Endometrial microvascular endothelial cells (primary cell): ENCODE measurements around the gene HECTD1. TPM values are rescaled to one million over a fixed set of nuclear protein-coding genes. Genes with fewer than 3 reads are reported as not detected.
"Not testable (repeated sequence)": the region's sequence is repeated elsewhere in the genome, so short reads cannot be mapped to it uniquely, and the experiment has no call there.

Source experiments
- in situ Hi-C: cut with HindIII; loops from 2 replicates; pipeline ENCODE4 v1.10.0; 2017; ENCODE audit warnings: low sequenced_read_pairs, low pct_unique_long_range_greater_than_20kb; ENCODE audit errors: inconsistent ontology term
- total RNA-seq: library from RNA; depleted of rRNA; stranded (reverse); fragments of >200 nt; gene quantifications from one replicate; pipeline ENCODE4 v1.2.3, GENCODE V29; 2015; ENCODE audit errors: inconsistent ontology term

Gene HECTD1
- total RNA-seq, 1 donor from 2014 or later: 119 TPM

DNA sequence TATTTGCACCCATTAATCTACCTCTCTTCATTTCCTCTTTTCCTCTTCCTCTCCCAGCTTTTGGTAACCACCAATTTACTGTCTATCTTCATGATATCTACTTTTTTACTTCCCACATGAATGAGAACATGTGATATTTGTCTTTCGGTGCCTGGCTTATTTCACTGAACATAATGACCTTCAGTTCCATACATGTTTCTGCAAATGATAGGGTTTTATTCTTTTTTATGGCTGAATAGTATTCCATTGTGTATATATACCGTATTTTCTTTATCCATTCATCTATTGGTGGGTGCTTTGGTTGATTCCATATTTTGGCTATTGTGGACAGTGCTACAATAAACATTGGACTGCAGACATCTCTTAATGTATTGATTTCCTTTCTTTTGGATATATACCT, 132.4 kb downstream of the HECTD1 start:
- in situ Hi-C loops: no loop called here

DNA sequence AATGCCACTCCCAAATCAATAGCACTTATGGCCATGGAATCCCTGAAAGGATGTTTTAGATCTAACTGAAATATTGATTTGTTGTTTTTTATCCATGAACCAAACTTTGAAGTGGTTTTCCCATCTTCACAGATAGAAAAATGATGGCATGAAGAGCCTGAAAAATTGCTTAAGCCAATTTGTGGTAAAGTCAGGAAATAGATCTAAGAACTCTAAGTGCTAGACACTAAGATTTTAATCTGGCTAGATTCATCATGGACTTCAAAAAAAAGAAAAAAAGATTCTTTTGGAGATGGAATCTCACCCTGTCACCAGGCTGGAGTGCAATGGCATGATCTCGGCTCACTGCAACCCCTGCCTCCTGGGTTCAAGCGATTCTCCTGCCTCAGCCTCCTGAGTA, 136.4 kb downstream of the HECTD1 start:
- in situ Hi-C loops: no loop called here

DNA sequence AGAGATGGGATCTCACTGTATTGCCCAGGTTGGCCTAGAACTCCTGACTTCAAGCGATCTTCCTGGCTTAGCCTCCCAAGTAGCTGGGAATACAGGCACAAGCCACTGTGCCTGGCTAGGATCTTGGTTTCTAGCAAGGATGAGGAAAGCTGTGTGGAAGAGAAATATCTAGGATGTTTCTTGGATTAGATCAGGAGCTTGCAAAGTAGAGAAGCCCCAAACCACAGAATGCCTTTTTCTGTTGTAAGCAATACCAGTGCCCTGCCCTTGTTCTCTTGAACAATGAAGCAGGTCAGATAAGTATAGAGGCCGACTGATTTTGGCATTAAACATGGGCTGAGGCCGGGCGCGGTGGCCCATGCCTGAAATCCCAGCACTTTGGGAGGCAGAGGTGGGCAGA, 137.2 kb downstream of the HECTD1 start:
- in situ Hi-C loops: no loop called here

DNA sequence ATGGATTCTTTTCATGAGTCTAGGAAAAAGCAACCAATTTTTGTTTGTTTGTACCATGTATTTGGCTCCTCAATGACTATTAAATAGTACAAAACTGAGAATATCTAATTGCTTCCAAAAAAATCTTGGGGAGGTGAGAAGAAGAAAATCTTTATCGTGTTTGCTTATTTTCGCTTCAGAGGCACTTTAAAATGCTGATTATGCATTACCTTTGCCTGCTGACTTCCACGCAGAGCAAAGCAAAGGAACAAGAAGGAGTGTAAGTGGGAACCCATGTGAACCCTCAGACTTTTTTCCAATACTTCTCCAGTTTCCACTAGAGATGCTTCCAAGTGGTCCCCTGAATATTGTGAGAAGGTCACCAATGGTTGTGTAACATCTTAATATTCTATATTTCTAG, 138.2 kb downstream of the HECTD1 start:
- in situ Hi-C loops: no loop called here

GRCh38 chr14:31068235-31068634, 139.4 kb downstream of the HECTD1 start:
- in situ Hi-C loops: no loop called here

DNA sequence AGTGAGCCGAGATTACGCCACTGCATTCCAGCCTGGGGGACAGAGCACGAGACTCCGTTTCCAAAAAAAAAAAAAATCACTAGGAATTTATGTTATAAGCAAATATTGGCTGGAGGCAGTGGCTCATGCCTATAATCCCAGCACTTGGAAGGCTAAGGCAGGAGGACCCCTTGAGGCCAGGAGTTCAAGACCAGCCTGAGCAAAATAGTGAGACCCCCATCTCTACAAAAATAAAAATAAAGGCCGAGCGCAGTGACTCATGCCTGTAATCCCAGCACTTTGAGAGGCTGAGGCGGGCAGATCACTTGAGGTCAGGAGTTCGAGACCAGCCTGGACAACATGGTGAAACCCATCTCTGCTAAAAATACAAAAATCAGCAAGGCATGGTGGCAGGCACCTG, 144.7 kb downstream of the HECTD1 start:
- in situ Hi-C loops: not testable (repeated sequence)

DNA sequence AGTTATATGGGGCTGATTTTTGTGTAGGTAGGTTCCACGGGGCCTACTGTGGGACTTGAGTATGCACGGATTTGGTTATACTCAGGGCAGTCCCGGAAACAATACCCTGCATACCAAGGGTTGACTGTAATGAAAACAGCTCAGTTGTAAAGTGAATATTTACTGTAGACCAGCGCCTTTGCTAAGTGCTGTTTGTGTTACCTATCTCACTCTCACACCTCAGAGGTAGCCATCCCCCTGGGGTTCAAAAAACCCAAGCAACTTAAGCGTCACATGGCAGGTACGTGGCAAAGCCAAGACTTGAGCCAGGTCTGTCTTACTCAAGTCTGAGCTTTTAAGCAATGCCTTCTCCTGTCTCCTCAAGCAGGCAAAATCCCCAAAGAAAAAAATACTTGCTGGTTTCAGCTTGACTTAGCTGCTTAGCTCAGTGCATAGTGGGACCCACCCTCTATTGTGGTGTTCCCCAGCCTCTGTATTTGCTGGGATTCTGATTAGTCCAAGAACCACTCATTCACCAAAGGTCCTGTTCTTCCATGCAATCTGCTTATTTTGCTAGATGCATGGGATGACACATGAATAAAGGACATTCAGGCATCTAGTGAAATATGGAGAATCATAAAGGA, 147.2 kb downstream of the HECTD1 start:
- in situ Hi-C loops: no loop called here

DNA sequence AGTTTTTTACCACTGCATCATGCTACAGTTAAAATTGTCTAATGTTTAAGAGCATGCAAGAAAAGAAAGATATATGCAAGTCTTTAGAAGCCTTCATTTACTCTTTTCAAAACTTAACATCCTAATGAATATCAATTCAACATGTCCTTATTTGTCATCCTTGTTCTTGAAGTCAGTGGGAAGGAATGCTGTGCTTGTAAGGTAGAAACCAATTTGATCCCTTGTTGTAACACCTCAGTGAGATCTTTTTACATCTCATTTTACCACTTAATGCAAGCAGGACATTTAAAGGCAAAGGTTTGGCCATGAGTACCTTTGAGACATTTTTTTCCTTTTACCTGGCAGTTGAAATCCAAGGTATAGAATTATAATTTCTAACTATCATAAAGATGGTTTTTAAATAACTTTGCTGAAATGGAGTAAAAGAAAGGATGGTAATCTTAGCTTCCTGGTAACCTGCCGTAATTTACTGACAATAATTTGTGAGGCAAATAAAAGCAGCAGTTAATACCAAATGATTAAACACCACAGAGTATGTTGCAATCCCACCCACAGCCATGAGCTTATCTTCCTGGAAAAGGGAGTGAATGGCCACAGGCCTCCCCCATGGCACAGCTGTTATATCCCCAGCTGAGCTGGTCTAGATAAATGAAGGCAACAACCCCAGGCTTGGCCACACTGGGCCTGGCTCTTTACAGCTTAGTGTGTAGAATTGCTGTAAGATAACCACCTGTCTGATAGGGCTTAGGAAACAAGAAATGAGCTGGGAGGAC, 148.3 kb downstream of the HECTD1 start:
- in situ Hi-C loops: no loop called here

GRCh38 chr14:31057701-31058364, 149.8 kb downstream of the HECTD1 start:
- in situ Hi-C loops: no loop called here

DNA sequence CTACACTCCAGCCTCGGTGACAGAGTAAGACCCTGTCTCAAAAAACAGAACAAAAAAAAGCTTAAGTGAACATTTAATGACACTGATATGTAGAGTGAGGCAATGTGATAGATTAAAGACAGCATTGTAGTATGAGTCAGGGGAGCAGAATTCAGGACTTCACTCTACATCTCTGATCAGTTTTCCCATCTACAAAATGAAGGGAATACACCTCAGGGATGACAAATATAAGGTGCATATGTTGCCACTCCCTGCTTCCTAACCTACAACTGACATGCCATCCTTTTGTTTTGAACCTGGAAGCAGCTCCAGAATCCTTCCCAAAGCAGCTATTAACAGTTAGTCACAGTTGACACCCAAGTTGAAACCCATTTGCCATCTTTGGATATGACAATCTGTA, 150.6 kb downstream of the HECTD1 start:
- in situ Hi-C loops: no loop called here

DNA sequence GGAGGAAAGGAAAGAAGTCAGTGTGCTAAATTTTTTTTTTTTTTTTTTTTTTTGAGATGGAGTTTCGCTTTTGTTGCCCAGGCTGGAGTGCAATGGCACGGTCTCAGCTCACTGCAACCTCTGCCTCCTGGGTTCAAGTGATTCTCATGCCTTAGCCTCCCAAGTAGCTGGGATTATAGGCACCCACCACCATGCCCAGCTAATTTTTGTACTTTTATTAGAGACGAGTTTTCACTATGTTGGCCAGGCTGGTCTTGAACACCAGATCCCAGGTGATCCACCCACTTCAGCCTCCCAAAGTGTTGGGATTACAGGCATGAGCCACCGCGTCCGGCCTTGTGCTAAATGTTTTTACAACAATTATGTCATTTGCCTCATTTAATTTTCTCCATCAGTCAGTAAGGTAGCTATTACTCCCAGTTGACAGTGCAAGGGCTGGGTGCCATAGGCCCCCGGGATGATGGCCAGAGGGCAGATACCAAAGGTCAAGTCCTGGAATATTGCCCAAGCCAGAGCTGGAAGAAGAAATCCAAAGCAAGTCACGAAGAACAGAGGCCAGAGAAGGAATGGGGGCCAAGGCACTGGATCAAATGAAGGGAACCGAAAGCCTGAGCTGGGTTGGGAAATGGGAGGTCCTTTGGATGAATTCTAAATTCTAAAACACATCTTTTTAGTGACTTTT, 154.5 kb downstream of the HECTD1 start:
- in situ Hi-C loops: not testable (repeated sequence)

GRCh38 chr14:31051511-31051910, 156.1 kb downstream of the HECTD1 start:
- in situ Hi-C loops: no loop called here

DNA sequence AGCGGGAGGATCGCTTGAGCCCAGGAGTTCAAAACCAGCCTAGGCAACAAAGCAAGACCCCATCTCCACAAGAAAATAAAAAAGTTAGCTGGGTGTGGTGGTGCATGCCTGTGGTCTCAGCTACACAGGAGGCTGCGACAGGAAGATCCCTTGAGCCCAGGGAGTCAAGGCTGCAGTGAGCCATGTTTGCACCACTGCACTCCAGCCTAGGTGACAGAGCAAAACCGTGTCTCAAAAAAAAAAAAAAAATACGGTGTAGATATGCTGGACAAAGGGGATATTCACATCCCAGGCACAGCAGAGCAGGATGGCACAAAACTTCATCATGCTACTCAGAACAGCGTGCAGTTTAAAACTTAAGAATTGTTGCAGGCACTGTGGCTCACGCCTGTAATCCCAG, 156.6 kb downstream of the HECTD1 start:
- in situ Hi-C loops: no loop called here

Other genes starting within 250 kb of the HECTD1 start
- 18.8 TPM for gene AP4S1, start 182.1 kb downstream of the HECTD1 start, total RNA-seq
- gene STRN3, start 181.4 kb downstream of the HECTD1 start, total RNA-seq: 39.6 TPM
- 18.6 TPM for gene HEATR5A, start 212.8 kb upstream of the HECTD1 start, total RNA-seq
- 36.1 TPM for gene DTD2, start 249.7 kb upstream of the HECTD1 start, total RNA-seq